ENCODE results near the gene TSPAN5. TPM values are rescaled to one million over a fixed set of nuclear protein-coding genes. Genes with fewer than 3 reads are reported as not detected.

TSPAN5 gene
- total RNA-seq, 2 donors from 2014 or later: 7.9 to 48.5 TPM

- no peaks in the 10 kb centered on the region for H3K9me3 ChIP-seq
- no peaks in the 10 kb centered on the region for H3K4me1 ChIP-seq (replicated peaks)
- TF ChIP-seq POLR2A (IDR thresholded peaks at IDR 0.05) (no peak), POLR2AphosphoS5 (IDR thresholded peaks at IDR 0.05) (no peak), CTCF (IDR thresholded peaks at IDR 0.05) (no peak)
- no peaks in the 10 kb centered on the region for H3K36me3 ChIP-seq
- H3K27ac ChIP-seq: no peak overlapping the region
- 65% methylated on average over 2 of the region's 2 CpGs for WGBS
- intact Hi-C loops (cut with DNase I): no loop called here
- H3K4me3 ChIP-seq: no peak overlapping the region
- H3K27me3 ChIP-seq (replicated peaks; ENCODE audit: insufficient read depth): no peaks in the 10 kb centered on the region
- no peak for DNase-seq (ENCODE audit: low spot score)
These were observed 34.3 kb downstream of the TSPAN5 start for GRCh38 chr4:98624144-98624543.

- no peak overlapping the region for H3K27ac ChIP-seq
- no peak for TF ChIP-seq POLR2AphosphoS5 (IDR thresholded peaks at IDR 0.05)
- TF ChIP-seq CTCF (IDR thresholded peaks at IDR 0.05): no peak
- no peak for TF ChIP-seq POLR2A (IDR thresholded peaks at IDR 0.05)
- intact Hi-C loops (cut with DNase I): no loop called here
- no peaks in the 10 kb centered on the region for H3K36me3 ChIP-seq
- DNase-seq (ENCODE audit: low spot score): no peak
- H3K4me1 ChIP-seq (replicated peaks): no peaks in the 10 kb centered on the region
- H3K27me3 ChIP-seq (replicated peaks; ENCODE audit: insufficient read depth): no peaks in the 10 kb centered on the region
- H3K9me3 ChIP-seq: no peaks in the 10 kb centered on the region
- WGBS: 36% methylated on average over 3 of the region's 3 CpGs
- H3K4me3 ChIP-seq: no peak overlapping the region
These were observed 35.1 kb downstream of the TSPAN5 start for GRCh38 chr4:98623126-98623802.

- Histone ChIP-seq H3K36me3 (no peaks in the 10 kb centered on the region), H3K27ac (no peak overlapping the region), H3K4me1 (replicated peaks) (no peaks in the 10 kb centered on the region), H3K4me3 (no peak overlapping the region), H3K27me3 (replicated peaks; ENCODE audit: insufficient read depth) (no peaks in the 10 kb centered on the region), H3K9me3 (no peaks in the 10 kb centered on the region)
- DNase-seq (ENCODE audit: low spot score): no peak
- intact Hi-C loops (cut with DNase I): no loop called here
- 97% methylated on average over 9 of the region's 9 CpGs for WGBS
- TF ChIP-seq POLR2AphosphoS5 (IDR thresholded peaks at IDR 0.05) (no peak), CTCF (IDR thresholded peaks at IDR 0.05) (no peak), POLR2A (IDR thresholded peaks at IDR 0.05) (no peak)
These were observed 38.2 kb downstream of the TSPAN5 start for GRCh38 chr4:98620087-98620784.

GRCh38 chr4:98619180-98619579 is 39.2 kb downstream of the TSPAN5 start:
- H3K36me3 ChIP-seq: no peaks in the 10 kb centered on the region
- no peak for DNase-seq (ENCODE audit: low spot score)
- WGBS: 57% methylated on average over 2 of the region's 2 CpGs
- intact Hi-C loops (cut with DNase I): no loop called here
- H3K9me3 ChIP-seq: no peaks in the 10 kb centered on the region
- no peak overlapping the region for H3K4me3 ChIP-seq
- TF ChIP-seq POLR2AphosphoS5 (IDR thresholded peaks at IDR 0.05): no peak
- no peak for TF ChIP-seq CTCF (IDR thresholded peaks at IDR 0.05)
- no peak for TF ChIP-seq POLR2A (IDR thresholded peaks at IDR 0.05)
- no peak overlapping the region for H3K27ac ChIP-seq
- H3K4me1 ChIP-seq (replicated peaks): no peaks in the 10 kb centered on the region
- H3K27me3 ChIP-seq (replicated peaks; ENCODE audit: insufficient read depth): no peaks in the 10 kb centered on the region

GRCh38 chr4:98618680-98619079 is 39.7 kb downstream of the TSPAN5 start:
- DNase-seq (ENCODE audit: low spot score): no peak
- TF ChIP-seq CTCF (IDR thresholded peaks at IDR 0.05): no peak
- no peak for TF ChIP-seq POLR2A (IDR thresholded peaks at IDR 0.05)
- TF ChIP-seq POLR2AphosphoS5 (IDR thresholded peaks at IDR 0.05): no peak
- no peaks in the 10 kb centered on the region for H3K9me3 ChIP-seq
- H3K36me3 ChIP-seq: no peaks in the 10 kb centered on the region
- H3K4me3 ChIP-seq: no peak overlapping the region
- intact Hi-C loops (cut with DNase I): no loop called here
- 58% methylated on average over 3 of the region's 3 CpGs for WGBS
- no peaks in the 10 kb centered on the region for H3K4me1 ChIP-seq (replicated peaks)
- no peaks in the 10 kb centered on the region for H3K27me3 ChIP-seq (replicated peaks; ENCODE audit: insufficient read depth)
- no peak overlapping the region for H3K27ac ChIP-seq

All from prostate gland (tissue), 2 donors.